NT2/D1 (cell line): ENCODE measurements around the gene TMEM232.

ENCODE experiments used
- SUZ12 ChIP-seq: IDR thresholded peaks from 2 replicates; pipeline ENCODE4 v1.6.1; 2011; ENCODE audit not compliant: insufficient read length, insufficient read depth; ENCODE audit errors: extremely low read depth
- YY1 ChIP-seq: IDR thresholded peaks from 2 replicates; pipeline ENCODE4 v1.6.1; 2011; ENCODE audit not compliant: insufficient read length, insufficient read depth
- ZNF274 ChIP-seq: IDR thresholded peaks from 2 replicates; pipeline ENCODE4 v1.6.1; 2011; ENCODE audit warnings: mild to moderate bottlenecking, low read depth, low read length

GRCh38 chr5:110441035-110441434 is 285.4 kb downstream of the TMEM232 start:
- no peak for TF ChIP-seq SUZ12
- no peak for TF ChIP-seq ZNF274
- no peak for TF ChIP-seq YY1
